Glutamatergic neuron (in vitro differentiated cells): ENCODE results near the gene EIF2S1. TPM values are rescaled to one million over a fixed set of nuclear protein-coding genes. Genes with fewer than 3 reads are reported as not detected.

Source experiments
- DNase-seq: peaks from one replicate; pipeline ENCODE4 v3.0.0; 2022
- H3K27ac Mint-ChIP-seq: one replicate; pipeline ENCODE4 v1.8.0; 2020; ENCODE audit warnings: mild to moderate bottlenecking, mixed read lengths, inconsistent platforms; ENCODE audit not compliant: unreplicated experiment
- H3K27me3 Mint-ChIP-seq: one replicate; pipeline ENCODE4 v1.8.0; 2020; ENCODE audit warnings: mild to moderate bottlenecking, moderate library complexity, mixed read lengths, inconsistent platforms; ENCODE audit not compliant: unreplicated experiment
- H3K36me3 Mint-ChIP-seq: one replicate; pipeline ENCODE4 v1.8.0; 2020; ENCODE audit warnings: mild to moderate bottlenecking, mixed read lengths, inconsistent platforms; ENCODE audit not compliant: unreplicated experiment
- H3K4me1 Mint-ChIP-seq: one replicate; pipeline ENCODE4 v1.8.0; 2020; ENCODE audit warnings: mild to moderate bottlenecking, low read depth, mixed read lengths, inconsistent platforms; ENCODE audit not compliant: unreplicated experiment
- H3K4me3 Mint-ChIP-seq: one replicate; pipeline ENCODE4 v1.8.0; 2020; ENCODE audit warnings: mild to moderate bottlenecking, mixed read lengths, inconsistent platforms; ENCODE audit not compliant: unreplicated experiment
- H3K9me3 Mint-ChIP-seq: one replicate; pipeline ENCODE4 v1.8.0; 2020; ENCODE audit warnings: mild to moderate bottlenecking, moderate library complexity, mixed read lengths, inconsistent platforms; ENCODE audit not compliant: unreplicated experiment
- CTCF ChIP-seq: fragments of 200-600 bp; sonication (generic); IDR thresholded peaks from one replicate; pipeline ENCODE4 v1.5.0; 2021; ENCODE audit not compliant: partially characterized antibody, unreplicated experiment
- total RNA-seq: library from RNA; stranded (reverse); fragmentation: NEBNext Ultra II Directional; extraction: Animal tissue kit (Norgen Biotek cat#: 25700); gene quantifications from one replicate; pipeline ENCODE4 v1.2.1, GENCODE V29; 2021; ENCODE audit not compliant: unreplicated experiment

EIF2S1 gene
- total RNA-seq, 1 donor from 2014 or later: 68.2 TPM

GRCh38 chr14:67424539-67424938 lies 64.4 kb downstream of the EIF2S1 start:
- no peak for TF ChIP-seq CTCF
- Mint-ChIP-seq H3K36me3 (no peaks in the 10 kb centered on the region), H3K4me1 (no peaks in the 10 kb centered on the region), H3K27ac (no peak overlapping the region), H3K4me3 (no peak overlapping the region), H3K9me3 (peaks cover 4% of the 10 kb centered on the region), H3K27me3 (peaks cover 2% of the 10 kb centered on the region)
- no peak for DNase-seq

DNA sequence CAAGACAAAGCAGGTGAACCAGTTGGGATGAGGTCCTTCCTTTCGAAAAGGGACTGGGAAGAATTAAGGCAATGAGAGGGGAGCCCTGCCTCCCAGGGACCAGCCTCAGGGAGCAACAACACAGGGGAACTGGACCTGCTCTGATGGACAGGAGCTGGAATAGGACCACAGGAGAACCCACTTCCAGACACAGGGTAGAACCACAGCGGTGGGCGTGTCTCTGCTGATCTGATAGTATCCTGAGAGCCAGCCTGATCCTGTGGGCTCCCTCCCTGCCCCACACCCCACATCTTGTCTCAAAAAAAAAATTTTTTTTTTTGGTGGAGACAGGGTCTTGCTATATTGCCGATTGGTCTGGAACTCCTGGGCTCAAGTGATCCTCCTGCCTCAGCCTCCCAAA lies 65.5 kb downstream of the EIF2S1 start:
- Mint-ChIP-seq H3K9me3 (peaks cover 4% of the 10 kb centered on the region), H3K36me3 (no peaks in the 10 kb centered on the region), H3K4me3 (no peak overlapping the region), H3K27ac (no peak overlapping the region), H3K27me3 (peaks cover 2% of the 10 kb centered on the region), H3K4me1 (no peaks in the 10 kb centered on the region)
- no peak for DNase-seq
- no peak for TF ChIP-seq CTCF

GRCh38 chr14:67426161-67426560 lies 66.0 kb downstream of the EIF2S1 start:
- Mint-ChIP-seq H3K9me3 (peaks cover 4% of the 10 kb centered on the region), H3K27me3 (peaks cover 2% of the 10 kb centered on the region), H3K36me3 (no peaks in the 10 kb centered on the region), H3K4me3 (peak overlapping the region; percentile 15), H3K27ac (peak overlapping the region; percentile 48), H3K4me1 (no peaks in the 10 kb centered on the region)
- no peak for DNase-seq
- TF ChIP-seq CTCF: no peak

DNA sequence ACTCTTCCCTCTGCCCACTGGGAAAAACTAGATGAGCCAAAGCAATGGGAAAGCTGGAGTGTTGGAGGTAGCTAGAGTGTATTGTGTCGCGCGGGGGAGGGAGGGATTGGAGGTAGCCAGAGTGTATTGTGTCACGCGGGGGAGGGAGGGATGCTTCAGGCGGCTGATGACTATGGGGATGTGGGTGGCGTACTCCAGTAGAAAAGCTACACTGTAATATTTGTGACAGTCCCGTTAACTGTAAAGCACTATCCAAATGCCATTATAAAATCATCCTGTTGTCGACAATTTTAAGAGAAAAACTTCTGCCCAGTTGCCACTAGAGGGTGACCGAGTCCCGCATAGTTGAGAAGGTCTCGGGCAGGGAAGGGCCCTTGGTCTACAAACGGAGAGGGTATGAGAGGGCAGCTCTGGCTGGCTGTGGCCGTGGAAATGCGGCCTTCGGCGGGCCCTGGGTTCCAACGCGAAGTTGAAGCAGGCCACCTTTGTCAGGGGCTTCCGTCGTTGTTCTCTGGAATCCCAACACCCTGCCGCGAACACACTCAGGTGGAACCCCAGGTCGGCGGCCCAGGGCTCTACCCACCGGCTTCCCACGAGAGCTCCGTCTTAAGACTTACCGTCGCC lies 67.0 kb downstream of the EIF2S1 start:
- Mint-ChIP-seq H3K36me3 (no peaks in the 10 kb centered on the region), H3K27ac (peak overlapping the region; percentile 31), H3K27me3 (peaks cover 2% of the 10 kb centered on the region), H3K9me3 (peaks cover 4% of the 10 kb centered on the region), H3K4me3 (no peak overlapping the region), H3K4me1 (no peaks in the 10 kb centered on the region)
- peak; percentile 81 for DNase-seq
- TF ChIP-seq CTCF: peak; percentile 85

DNA sequence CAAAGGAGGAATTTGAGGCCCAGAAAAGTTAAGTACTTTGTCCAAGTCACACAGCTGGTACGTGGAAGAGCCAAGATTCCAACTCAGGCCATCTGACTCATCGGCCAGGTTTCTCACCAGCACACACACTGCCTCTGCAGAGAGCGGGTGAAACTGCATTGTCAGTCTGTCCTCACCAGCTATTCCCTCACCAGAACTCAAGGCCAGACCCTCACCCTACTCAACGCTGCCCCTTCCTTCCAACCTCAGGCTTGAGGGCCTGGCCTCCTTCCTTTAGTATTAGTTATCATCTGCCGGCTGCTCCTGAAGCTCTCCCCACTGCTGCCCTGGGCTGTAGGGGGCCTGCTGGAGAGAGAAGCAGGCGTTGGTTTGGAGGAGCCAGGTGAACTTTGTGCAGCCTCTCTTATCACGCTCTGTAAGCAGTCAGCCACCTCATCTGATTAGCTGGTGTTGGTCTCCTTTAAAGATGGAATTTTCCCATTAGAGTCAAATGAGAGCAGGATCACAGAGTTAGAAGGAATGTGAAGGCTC lies 68.4 kb downstream of the EIF2S1 start:
- Mint-ChIP-seq H3K4me3 (no peak overlapping the region), H3K27me3 (no peaks in the 10 kb centered on the region), H3K4me1 (no peaks in the 10 kb centered on the region), H3K36me3 (no peaks in the 10 kb centered on the region), H3K9me3 (peaks cover 4% of the 10 kb centered on the region), H3K27ac (no peak overlapping the region)
- TF ChIP-seq CTCF: no peak
- no peak for DNase-seq
